Osteocyte (in vitro differentiated cells): ENCODE measurements around the gene MCL1. TPM values are rescaled to one million over a fixed set of nuclear protein-coding genes. Genes with fewer than 3 reads are reported as not detected.

Experiments
- DNase-seq: peaks from one replicate; pipeline ENCODE4 v3.0.0; 2021; ENCODE audit warnings: mixed read lengths; ENCODE audit not compliant: unreplicated experiment; ENCODE audit errors: extremely low spot score
- H3K27ac Mint-ChIP-seq: one replicate; pipeline ENCODE4 v1.8.0; 2021; ENCODE audit warnings: mild to moderate bottlenecking, mixed read lengths; ENCODE audit not compliant: unreplicated experiment
- H3K27me3 Mint-ChIP-seq: one replicate; pipeline ENCODE4 v1.8.0; 2021; ENCODE audit warnings: mixed read lengths; ENCODE audit not compliant: unreplicated experiment
- H3K36me3 Mint-ChIP-seq: one replicate; pipeline ENCODE4 v1.8.0; 2021; ENCODE audit warnings: mixed read lengths; ENCODE audit not compliant: unreplicated experiment
- H3K4me1 Mint-ChIP-seq: one replicate; pipeline ENCODE4 v1.8.0; 2021; ENCODE audit warnings: mixed read lengths; ENCODE audit not compliant: unreplicated experiment
- H3K4me3 Mint-ChIP-seq: one replicate; pipeline ENCODE4 v1.8.0; 2021; ENCODE audit warnings: mild to moderate bottlenecking, moderate library complexity, mixed read lengths; ENCODE audit not compliant: unreplicated experiment
- H3K9me3 Mint-ChIP-seq: one replicate; pipeline ENCODE4 v1.8.0; 2021; ENCODE audit warnings: mixed read lengths; ENCODE audit not compliant: unreplicated experiment
- CTCF ChIP-seq: fragments of 200-600 bp; sonication (generic); IDR thresholded peaks from 2 replicates; pipeline ENCODE4 v1.5.0; 2021; ENCODE audit warnings: antibody characterized with exemption, mild to moderate bottlenecking, moderate library complexity
- total RNA-seq: library from RNA; stranded (reverse); gene quantifications from 2 replicates; pipeline ENCODE4 v1.2.1, GENCODE V29; 2021

Gene MCL1
- total RNA-seq, 1 donor from 2014 or later = 296 TPM

- Mint-ChIP-seq H3K4me3 (peak overlapping the region; percentile 29), H3K27ac (peak overlapping the region; percentile 97), H3K27me3 (no peaks in the 10 kb centered on the region), H3K4me1 (peaks cover 74% of the 10 kb centered on the region), H3K9me3 (no peaks in the 10 kb centered on the region), H3K36me3 (peaks cover 71% of the 10 kb centered on the region)
- DNase-seq = no peak
- no peak for TF ChIP-seq CTCF
Observed at GRCh38 chr1:150572918-150573647, 6.3 kb downstream of the MCL1 start.

GRCh38 chr1:150568594-150568966 is 10.8 kb downstream of the MCL1 start:
- Mint-ChIP-seq H3K27me3 (no peaks in the 10 kb centered on the region), H3K4me1 (peaks cover 91% of the 10 kb centered on the region), H3K9me3 (no peaks in the 10 kb centered on the region), H3K4me3 (peak overlapping the region; percentile 73), H3K36me3 (peaks cover 30% of the 10 kb centered on the region), H3K27ac (peak overlapping the region; percentile 97)
- DNase-seq = no peak
- TF ChIP-seq CTCF = no peak

- Mint-ChIP-seq H3K4me1 (peaks cover 92% of the 10 kb centered on the region), H3K9me3 (no peaks in the 10 kb centered on the region), H3K27ac (peak overlapping the region; percentile 97), H3K36me3 (peaks cover 25% of the 10 kb centered on the region), H3K4me3 (peak overlapping the region; percentile 73), H3K27me3 (no peaks in the 10 kb centered on the region)
- DNase-seq = peak; percentile 93
- no peak for TF ChIP-seq CTCF
Observed at GRCh38 chr1:150567717-150568593, 11.5 kb downstream of the MCL1 start.

- no peak for DNase-seq
- peaks cover 93% of the 10 kb centered on the region for H3K4me1 Mint-ChIP-seq
- peak overlapping the region; percentile 97 for H3K27ac Mint-ChIP-seq
- H3K27me3 Mint-ChIP-seq = no peaks in the 10 kb centered on the region
- H3K36me3 Mint-ChIP-seq = peaks cover 18% of the 10 kb centered on the region
- H3K4me3 Mint-ChIP-seq = peak overlapping the region; percentile 73
- H3K9me3 Mint-ChIP-seq = no peaks in the 10 kb centered on the region
- TF ChIP-seq CTCF = no peak
Observed at GRCh38 chr1:150567341-150567716, 12.1 kb downstream of the MCL1 start.
